Brain microvascular endothelial cell (primary cell): Measurements from ENCODE around the gene PNMA6E.

Source experiments
- DNase-seq: peaks from one replicate; pipeline ENCODE4 v3.0.0-alpha.2; 2020
- H3K27ac ChIP-seq: fragments of 250-450 bp; sonication (Bioruptor Pico); 2 replicates; pipeline ENCODE4 v1.5.1; 2020; ENCODE audit warnings: mild to moderate bottlenecking, moderate library complexity
- H3K27me3 ChIP-seq: fragments of 250-450 bp; sonication (Bioruptor Pico); replicated peaks from 2 replicates; pipeline ENCODE4 v1.5.1; 2020; ENCODE audit warnings: mild to moderate bottlenecking
- H3K36me3 ChIP-seq: fragments of 250-450 bp; sonication (Bioruptor Pico); replicated peaks from 2 replicates; pipeline ENCODE4 v1.5.1; 2020; ENCODE audit warnings: mild to moderate bottlenecking
- H3K4me3 ChIP-seq: 2 replicates; pipeline ENCODE4 v1.5.1; 2011; ENCODE audit warnings: low read depth, mild to moderate bottlenecking, control low read depth, low read length, moderate library complexity
- in situ Hi-C: cut with HindIII; loops from 2 replicates; pipeline ENCODE4 v1.10.0; 2017; ENCODE audit warnings: low sequenced_read_pairs, low pct_ligation_motif_present
- TF ChIP-seq, protein P1 (sequence below): IDR thresholded peaks from 2 replicates; pipeline ENCODE4 v1.5.1; 2011; ENCODE audit warnings: low read depth, mild to moderate bottlenecking, moderate library complexity, low read length, control low read depth, inconsistent platforms; ENCODE audit errors: missing control alignments

PNMA6E gene

GRCh38 chrX:153440556-153441135 is 39.5 kb upstream of the PNMA6E start:
- in situ Hi-C loops, result no loop called here
- TF ChIP-seq, protein P1, sequence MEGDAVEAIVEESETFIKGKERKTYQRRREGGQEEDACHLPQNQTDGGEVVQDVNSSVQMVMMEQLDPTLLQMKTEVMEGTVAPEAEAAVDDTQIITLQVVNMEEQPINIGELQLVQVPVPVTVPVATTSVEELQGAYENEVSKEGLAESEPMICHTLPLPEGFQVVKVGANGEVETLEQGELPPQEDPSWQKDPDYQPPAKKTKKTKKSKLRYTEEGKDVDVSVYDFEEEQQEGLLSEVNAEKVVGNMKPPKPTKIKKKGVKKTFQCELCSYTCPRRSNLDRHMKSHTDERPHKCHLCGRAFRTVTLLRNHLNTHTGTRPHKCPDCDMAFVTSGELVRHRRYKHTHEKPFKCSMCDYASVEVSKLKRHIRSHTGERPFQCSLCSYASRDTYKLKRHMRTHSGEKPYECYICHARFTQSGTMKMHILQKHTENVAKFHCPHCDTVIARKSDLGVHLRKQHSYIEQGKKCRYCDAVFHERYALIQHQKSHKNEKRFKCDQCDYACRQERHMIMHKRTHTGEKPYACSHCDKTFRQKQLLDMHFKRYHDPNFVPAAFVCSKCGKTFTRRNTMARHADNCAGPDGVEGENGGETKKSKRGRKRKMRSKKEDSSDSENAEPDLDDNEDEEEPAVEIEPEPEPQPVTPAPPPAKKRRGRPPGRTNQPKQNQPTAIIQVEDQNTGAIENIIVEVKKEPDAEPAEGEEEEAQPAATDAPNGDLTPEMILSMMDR, result no peak

GRCh38 chrX:153439977-153440376 is 38.8 kb upstream of the PNMA6E start:
- Histone ChIP-seq H3K27ac (no peak overlapping the region), H3K27me3 (no peaks in the 10 kb centered on the region), H3K36me3 (no peaks in the 10 kb centered on the region), H3K4me3 (no peak overlapping the region)
- in situ Hi-C loops, result no loop called here
- DNase-seq, result no peak
- TF ChIP-seq, protein P1, result no peak

More at GRCh38 chrX:153440556-153441135, 39.5 kb upstream of the PNMA6E start:
- Histone ChIP-seq H3K36me3 (no peaks in the 10 kb centered on the region), H3K27me3 (no peaks in the 10 kb centered on the region), H3K4me3 (no peak overlapping the region), H3K27ac (no peak overlapping the region)
- no peak for DNase-seq

DNA sequence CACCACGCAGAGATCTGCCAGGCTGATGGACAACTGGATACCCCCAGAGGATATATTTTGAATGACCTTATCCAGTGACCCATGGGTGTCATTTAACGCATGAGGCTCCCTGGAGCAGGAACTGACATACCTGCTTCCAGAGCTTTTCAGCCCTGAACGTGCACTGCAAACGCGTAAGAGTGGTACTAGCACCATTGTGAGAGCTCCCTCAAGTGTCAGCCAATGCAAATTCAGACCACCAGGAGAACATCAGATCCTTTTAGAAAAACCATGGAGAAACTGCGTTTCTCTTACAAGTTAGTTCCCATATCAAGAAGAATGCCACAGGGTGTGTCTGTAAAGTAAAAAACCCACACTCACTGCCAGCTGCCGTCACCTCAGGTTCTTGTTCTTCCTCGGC is 37.4 kb upstream of the PNMA6E start:
- no peak overlapping the region for H3K4me3 ChIP-seq
- DNase-seq, result no peak
- no peak overlapping the region for H3K27ac ChIP-seq
- in situ Hi-C loops, result no loop called here
- TF ChIP-seq, protein P1, result peak; percentile 60
- H3K27me3 ChIP-seq, result no peaks in the 10 kb centered on the region
- no peaks in the 10 kb centered on the region for H3K36me3 ChIP-seq

DNA sequence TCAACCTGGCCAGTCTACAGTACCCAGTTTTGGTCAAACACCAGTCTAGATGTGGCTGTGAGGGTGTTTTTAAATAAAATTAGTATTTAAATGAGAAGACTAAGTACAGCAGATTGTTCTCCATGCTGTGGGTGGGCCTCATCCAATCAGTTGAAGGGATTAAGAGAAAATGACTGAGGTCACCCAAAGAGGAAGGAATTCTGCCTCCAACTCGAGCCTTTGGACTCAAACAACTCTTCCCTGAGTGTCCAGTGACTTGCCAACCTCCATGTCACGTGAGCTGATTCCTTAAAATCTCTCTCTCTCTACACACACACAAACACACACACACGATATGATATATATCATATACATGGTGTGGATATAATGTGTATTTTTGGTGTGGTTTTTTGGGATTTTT is 34.7 kb upstream of the PNMA6E start:
- in situ Hi-C loops, result no loop called here
- Histone ChIP-seq H3K27me3 (no peaks in the 10 kb centered on the region), H3K27ac (no peak overlapping the region), H3K4me3 (no peak overlapping the region), H3K36me3 (no peaks in the 10 kb centered on the region)
- TF ChIP-seq, protein P1, result no peak
- no peak for DNase-seq

DNA sequence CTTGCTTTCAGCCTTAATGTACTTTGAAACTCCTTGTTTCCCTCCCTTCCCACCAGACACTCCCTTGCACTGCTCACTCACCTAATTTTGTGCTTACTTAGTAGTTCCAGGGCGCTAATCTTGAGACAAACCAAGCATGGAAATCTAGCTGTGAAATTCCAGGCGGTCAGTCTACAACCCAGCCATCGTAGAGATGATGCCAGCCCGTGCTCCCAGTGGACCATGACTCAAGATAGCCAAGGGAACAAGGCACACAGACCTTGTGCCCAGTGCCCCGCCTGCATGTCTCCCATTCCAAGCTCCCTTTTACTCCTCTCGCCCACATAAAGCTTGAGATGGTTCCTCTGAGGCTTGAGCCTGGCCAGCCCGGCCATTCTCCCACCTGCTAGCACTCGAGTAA is 33.7 kb upstream of the PNMA6E start:
- in situ Hi-C loops, result no loop called here
- H3K4me3 ChIP-seq, result no peak overlapping the region
- no peak overlapping the region for H3K27ac ChIP-seq
- DNase-seq, result no peak
- TF ChIP-seq, protein P1, result no peak
- H3K36me3 ChIP-seq, result no peaks in the 10 kb centered on the region
- no peaks in the 10 kb centered on the region for H3K27me3 ChIP-seq

- Histone ChIP-seq H3K4me3 (no peak overlapping the region), H3K27me3 (no peaks in the 10 kb centered on the region), H3K36me3 (no peaks in the 10 kb centered on the region), H3K27ac (no peak overlapping the region)
- TF ChIP-seq, protein P1, result no peak
- no peak for DNase-seq
- in situ Hi-C loops, result no loop called here
Measured at GRCh38 chrX:153433781-153434285, 32.7 kb upstream of the PNMA6E start.
